GM18499 (cell line): Measurements from ENCODE around the gene FAM156A.
"Not testable (repeated sequence)": the region's sequence is repeated elsewhere in the genome, so short reads cannot be mapped to it uniquely, and the experiment has no call there.

ENCODE experiments used
- ATAC-seq: cut with Tn5 transposase; IDR thresholded peaks from one replicate; pipeline ENCODE4 v1.9.1; 2021; ENCODE audit warnings: moderate number of reproducible peaks; ENCODE audit not compliant: insufficient read depth, unreplicated experiment

Gene FAM156A

DNA sequence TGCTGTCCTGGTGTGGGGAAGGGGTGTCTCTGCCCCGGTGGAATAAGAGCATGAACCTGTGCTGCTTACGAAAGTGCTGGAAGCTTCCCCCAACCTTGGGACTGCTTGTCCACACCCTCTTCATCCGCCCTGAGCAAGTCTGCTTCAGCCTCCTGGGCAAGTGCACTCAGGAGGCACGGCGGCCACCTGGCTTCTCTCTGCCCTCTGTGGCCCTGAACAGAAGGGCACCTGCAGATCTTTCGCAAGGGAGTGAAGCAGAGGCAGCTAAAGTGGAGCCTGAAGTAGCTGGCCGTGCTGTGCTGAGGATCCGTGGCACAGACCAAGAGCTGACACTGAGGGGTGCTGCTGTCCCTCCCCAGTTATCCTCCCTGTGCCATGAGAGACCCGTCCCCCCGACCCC lies 9.6 kb upstream of the FAM156A start:
- not testable (repeated sequence) for ATAC-seq

DNA sequence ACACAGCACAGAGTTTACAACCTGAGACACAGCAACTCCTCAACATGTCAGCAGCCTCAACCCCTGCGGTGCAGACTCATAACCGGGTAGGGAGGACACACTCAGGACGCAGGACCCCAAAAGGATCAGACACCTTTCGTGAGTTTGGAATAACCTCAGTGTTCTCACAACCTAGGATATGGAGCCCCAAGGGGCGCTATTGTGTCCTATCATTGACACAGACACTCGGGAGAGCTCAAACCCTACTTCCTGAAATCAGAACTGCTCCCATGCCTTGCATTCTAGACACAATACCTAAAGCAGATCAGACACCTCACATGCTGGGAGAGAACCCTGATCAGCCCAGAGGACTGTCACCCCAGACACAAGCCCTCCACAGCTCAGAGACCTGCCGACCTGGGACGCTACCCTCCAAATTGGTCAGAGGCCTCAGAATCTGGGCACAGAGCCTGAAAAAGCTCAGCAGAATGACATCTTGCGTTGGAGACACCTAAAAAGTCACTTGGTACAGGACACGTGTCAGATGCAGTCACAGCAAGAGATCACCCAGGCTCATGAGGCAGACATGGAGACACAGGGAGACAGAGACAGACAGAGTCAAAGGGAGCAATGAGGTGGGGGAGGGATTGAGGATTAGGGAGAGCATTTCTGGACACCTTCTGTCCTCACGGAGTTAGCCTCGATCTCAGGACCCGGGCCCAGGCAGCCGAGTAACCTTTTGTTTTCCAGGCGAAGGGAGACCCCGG lies 8.8 kb upstream of the FAM156A start:
- ATAC-seq, result not testable (repeated sequence)

DNA sequence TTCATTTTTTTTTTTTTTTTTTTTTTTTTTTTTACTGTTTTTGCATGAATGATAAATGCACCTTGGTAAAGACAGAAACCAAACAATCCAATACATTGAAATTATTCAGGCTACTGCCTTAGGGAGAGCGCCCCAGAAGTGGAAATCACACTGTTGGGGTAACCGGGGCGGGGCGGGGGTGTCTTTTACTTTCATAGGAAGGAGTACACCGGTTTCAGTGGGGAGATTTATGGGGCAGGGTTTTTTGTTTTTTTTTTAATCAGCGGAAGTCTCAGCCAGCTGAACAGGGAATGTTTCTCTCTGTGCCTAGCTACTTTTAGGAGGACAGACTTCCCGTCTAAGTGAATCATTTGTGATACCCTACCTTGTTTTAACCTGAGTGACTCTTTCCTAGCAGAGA lies 643 bp upstream of the FAM156A start:
- peak; percentile 10 for ATAC-seq

DNA sequence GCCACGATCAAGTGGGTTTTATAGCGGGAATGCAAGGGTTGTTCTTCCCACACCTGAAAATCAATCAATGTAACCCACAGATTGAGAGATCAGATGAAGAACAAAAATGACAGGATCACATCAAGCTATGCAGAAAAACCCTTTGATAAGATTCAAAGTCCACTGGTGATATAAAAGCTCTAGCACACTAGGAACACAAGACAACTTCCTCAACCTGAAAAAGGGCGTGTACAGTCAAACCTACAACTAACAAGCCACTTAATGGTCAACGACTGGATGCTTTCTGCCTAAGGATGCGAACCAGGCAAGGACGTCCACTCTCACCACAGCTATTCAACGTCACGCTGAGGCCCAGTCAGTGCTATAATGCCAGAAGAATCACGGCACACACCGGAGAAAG lies 8.4 kb downstream of the FAM156A start:
- ATAC-seq, result not testable (repeated sequence)

DNA sequence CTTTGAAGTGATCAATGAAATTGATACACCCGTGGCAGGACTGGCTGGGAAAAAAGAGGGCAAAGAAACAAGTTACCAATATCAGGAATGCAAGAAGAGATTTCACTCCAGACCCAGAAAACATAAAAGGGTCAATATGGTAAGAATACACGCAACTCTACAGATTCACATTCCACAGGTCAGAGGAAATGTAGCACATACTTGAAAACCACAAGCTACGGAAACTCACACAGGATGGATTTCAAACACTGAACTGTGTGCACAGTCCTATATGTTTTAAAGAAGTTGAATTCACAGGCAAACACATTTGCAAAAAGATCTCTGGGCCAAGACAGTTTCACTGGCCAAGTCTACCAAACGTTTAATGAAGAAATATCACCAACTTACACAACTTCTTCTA lies 9.0 kb downstream of the FAM156A start:
- ATAC-seq, result not testable (repeated sequence)

DNA sequence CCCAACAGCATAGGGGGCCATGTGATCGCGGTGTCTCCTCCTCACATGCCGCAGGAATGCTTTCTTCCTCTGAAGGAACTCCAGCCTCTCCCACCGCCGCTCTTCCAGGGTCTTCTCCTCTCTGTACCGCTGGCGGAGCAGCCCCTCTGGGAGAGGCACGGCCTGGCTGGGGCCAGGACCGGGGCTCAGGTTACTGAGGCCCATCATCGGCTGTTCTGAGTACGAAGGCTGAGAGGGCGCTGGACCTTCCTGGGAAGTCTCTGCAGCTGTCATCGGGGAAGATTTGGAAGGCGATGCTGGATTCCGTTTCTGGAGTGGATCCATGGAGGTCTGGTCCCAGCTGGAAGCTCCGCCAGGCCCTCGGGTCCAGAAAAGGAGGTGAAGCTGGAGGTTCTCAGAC lies 10.1 kb downstream of the FAM156A start:
- ATAC-seq, result not testable (repeated sequence)

DNA sequence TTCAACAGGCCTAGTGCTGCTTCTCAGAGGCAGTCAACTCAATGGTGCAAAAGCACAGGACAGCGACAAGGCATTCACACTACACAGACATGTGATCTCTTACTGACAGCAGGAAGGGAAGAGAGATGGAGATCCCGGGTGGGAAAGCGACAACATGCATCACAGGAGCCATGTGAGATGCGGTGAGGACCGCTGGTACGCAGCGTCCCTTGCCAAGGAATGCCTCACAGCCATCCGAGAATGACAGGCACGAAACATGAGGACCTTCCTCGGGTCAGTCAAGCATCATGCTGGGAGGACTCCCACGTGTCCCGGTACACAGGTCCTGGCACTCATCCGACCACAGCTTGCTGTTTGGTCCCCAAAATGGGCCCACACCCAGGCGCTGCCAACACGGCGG lies 10.8 kb downstream of the FAM156A start:
- not testable (repeated sequence) for ATAC-seq

DNA sequence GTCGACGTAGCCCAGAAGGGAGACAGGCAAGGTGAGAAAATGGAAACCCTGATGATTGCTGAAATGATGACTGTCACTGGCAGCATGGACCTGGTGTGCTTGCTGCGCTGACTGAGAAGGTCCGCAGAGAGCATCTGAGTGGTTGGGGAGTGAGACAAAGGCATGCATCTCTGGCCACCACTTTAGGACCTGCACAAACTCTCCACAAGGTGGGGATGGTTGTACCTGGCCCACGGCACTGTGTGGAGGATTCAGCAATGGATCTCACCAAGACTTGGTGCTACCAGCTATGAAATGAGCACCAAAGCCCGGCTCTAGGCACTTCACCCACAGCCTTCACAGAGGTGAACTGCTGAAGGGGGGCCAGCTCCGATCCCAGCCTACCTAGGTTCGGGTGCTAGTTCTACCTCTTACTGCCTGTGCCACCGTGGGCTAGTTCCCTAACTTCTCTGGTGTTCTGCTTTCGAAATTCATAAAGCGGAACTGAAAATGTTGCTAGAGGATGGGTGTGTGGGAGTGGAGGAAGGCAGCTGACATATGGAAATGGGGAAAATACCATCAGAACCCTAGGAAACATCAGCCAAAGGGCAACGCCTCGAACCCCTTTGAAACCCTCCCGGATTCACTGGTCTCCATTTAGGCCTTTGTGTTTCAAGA lies 12.4 kb downstream of the FAM156A start:
- ATAC-seq, result not testable (repeated sequence)

DNA sequence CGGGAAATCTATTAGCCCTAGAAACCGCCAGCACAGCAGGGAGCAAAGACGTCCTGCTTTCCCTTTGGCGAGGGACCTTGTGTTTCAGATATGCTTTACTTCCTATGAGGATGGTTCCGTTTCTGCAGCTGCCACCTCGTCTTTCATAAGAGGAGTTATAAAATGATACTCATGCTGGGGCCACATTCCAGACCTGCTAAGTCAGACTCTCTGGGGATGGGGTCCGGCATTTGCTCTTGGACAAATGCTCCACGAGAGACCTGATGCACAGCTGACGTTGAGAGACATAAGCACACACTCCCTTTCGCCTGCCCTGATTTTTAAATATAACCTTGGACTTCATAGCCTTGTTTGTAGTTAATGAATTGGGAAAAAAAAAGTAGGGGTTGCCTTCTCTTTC lies 16.6 kb downstream of the FAM156A start:
- ATAC-seq, result not testable (repeated sequence)

DNA sequence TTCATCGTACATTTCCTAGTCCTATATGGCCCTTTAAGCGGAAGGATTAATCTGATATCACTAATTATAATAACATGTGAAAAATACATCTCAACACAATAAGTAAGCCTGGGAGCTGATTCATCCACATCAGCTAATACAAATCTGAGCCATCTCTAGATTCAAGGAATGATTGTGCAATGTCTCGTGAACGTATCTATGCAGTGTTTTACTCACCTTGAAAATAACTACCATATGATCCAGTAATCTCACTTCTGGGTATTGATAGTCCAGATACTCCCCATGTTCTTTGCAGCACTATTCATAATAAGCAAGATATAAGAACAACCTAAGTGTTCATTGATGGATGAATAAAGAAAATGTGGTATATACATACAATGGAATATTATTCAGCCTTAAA lies 17.6 kb downstream of the FAM156A start:
- ATAC-seq, result not testable (repeated sequence)

DNA sequence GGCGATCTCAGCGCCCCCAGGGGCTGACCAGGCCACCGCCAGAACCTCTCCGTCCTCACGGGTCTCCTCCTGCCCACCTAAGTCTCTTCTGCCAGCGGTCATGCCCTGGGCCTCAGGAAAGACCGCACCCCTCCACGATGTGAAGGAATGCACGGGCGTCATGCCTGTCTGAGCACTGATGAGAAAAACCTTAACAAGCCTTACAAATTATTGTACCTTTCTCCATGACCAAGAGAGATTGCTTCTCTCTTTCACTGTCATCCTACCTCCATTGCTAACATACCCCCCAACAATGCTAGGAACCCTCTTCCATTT lies 22.9 kb downstream of the FAM156A start:
- not testable (repeated sequence) for ATAC-seq

DNA sequence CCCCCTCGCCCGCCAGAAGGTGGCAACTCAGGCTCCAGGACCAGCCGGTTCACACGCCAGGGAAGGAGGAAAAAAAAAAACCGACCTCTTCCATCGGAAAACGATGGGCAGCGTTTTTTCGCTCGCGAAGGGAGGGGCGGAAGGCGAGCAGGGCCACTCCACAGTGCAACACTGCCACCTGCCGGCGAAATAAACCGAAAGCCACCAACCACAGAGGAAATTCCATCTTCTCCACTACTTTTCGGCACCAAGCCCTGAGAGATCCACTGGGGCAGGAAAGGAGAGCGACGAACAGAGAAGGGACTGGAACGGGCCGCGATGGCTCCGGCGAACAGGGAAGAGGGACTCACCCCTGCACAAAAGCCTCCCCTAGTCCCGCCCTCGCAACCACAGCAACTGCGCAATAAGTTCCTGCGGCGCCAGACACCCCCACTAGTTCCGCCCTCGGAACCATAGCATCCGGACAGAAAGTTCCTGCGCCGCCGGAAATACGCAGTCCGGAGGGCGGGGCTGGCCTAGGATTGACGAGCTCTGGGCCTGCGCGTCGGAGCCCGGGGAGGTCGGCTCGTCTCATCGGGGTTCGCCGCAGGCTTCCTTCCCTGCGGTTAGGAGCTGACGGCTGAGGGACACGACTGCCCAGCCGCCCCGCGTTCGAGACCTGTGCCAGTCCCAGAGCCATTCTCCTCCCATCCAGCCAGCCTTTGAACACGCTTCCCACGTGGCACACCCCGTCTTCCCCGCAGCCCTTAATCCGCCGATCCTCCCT lies 23.4 kb downstream of the FAM156A start:
- ATAC-seq, result peak; percentile 92

DNA sequence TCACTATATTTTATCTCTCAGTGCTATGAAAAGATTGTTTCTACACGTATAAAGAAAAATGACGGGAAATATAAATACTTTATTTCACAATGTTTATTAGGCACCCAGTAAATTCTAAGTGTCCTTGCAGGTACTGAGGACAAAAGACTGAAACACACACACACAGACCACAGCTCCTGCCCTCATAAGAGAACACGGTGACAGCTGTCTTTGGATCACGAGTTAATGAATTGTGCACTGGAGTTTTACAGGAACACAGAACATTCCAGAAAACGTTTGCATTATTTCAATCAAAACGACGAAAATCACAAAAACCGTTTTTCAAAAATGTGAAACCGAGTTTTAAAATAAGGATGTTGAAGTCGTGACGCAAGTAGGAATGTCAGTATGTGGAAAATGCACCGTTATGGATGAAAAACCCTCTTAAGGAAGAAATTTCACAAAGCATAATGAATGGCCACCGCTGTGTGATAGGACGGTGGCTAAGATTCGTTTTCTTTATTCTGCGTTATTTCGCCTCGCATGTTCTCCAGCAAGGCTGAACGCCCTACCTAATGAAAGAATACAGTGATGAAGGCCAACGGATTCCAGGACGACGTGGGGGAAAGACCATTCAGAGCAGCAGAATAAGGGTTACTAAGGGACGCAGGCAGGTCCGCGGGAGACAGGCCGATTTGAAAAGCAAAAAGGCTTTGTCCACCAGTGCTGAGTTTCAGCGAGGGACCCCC lies 24.2 kb downstream of the FAM156A start:
- no peak for ATAC-seq

DNA sequence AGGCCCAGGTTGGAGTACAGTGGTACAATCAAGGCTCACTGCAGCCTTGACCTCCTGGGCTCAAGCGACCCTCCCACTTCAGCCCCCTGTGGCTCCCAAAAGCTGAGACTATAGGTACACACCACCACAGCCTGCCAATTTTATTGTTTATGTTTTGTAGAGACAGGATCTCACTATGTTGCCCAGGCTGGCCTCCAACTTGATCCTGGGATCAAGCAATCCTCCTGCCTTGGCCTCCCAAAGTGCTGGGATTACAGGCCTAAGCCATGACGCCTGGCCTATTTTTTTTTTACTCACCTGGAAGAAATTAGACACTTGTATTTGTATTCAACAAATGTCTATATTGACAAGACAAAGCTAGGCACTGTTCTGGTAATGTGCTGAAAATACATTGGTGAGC lies 25.1 kb downstream of the FAM156A start:
- ATAC-seq, result no peak

DNA sequence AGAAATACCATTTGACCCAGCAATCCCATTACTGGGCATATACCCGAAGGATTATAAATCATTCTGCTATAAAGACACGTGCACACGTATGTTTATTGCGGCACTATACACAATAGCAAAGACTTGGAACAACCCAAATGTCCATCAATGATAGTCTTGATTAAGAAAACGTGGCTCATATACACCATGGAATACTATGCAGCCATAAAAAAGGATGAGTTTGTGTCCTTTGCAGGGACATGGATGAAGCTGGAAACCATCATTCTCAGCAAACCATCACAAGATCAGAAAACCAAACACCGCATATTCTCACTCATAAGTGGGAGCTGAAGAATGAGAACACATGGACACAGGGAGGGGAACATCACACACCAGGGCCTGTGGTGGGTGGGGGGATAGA lies 28.1 kb downstream of the FAM156A start:
- ATAC-seq, result not testable (repeated sequence)

DNA sequence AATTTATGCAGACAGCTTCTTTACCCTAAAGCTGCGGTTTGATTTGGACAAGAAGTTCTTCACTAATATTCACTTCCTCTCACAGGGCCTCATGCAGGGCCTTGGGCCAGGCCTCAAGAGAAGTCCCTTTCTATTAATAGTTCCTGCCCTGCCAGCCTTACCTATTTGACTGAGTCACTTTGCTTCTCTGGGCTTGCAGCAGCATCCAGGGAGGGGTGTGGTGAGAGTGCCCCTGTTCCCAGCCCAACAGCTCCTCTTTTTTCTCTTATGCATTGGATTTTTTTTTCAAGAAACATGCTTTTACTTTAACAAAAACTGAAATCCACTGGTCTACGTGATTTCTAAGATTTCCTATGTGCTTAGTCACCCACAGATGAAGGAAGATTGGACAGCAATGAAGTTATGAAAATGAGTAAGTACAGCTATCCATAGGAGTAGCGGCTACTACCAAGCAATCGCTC lies 34.5 kb downstream of the FAM156A start:
- peak; percentile 43 for ATAC-seq

DNA sequence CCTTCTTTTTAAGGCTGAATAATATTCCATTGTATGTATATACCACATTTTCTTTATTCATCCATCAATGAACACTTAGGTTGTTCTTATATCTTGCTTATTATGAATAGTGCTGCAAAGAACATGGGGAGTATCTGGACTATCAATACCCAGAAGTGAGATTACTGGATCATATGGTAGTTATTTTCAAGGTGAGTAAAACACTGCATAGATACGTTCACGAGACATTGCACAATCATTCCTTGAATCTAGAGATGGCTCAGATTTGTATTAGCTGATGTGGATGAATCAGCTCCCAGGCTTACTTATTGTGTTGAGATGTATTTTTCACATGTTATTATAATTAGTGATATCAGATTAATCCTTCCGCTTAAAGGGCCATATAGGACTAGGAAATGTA lies 43.6 kb downstream of the FAM156A start:
- not testable (repeated sequence) for ATAC-seq

DNA sequence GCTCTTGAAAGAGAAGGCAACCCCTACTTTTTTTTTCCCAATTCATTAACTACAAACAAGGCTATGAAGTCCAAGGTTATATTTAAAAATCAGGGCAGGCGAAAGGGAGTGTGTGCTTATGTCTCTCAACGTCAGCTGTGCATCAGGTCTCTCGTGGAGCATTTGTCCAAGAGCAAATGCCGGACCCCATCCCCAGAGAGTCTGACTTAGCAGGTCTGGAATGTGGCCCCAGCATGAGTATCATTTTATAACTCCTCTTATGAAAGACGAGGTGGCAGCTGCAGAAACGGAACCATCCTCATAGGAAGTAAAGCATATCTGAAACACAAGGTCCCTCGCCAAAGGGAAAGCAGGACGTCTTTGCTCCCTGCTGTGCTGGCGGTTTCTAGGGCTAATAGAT lies 44.6 kb downstream of the FAM156A start:
- ATAC-seq, result not testable (repeated sequence)

DNA sequence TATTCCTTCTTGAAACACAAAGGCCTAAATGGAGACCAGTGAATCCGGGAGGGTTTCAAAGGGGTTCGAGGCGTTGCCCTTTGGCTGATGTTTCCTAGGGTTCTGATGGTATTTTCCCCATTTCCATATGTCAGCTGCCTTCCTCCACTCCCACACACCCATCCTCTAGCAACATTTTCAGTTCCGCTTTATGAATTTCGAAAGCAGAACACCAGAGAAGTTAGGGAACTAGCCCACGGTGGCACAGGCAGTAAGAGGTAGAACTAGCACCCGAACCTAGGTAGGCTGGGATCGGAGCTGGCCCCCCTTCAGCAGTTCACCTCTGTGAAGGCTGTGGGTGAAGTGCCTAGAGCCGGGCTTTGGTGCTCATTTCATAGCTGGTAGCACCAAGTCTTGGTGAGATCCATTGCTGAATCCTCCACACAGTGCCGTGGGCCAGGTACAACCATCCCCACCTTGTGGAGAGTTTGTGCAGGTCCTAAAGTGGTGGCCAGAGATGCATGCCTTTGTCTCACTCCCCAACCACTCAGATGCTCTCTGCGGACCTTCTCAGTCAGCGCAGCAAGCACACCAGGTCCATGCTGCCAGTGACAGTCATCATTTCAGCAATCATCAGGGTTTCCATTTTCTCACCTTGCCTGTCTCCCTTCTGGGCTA lies 48.9 kb downstream of the FAM156A start:
- not testable (repeated sequence) for ATAC-seq

DNA sequence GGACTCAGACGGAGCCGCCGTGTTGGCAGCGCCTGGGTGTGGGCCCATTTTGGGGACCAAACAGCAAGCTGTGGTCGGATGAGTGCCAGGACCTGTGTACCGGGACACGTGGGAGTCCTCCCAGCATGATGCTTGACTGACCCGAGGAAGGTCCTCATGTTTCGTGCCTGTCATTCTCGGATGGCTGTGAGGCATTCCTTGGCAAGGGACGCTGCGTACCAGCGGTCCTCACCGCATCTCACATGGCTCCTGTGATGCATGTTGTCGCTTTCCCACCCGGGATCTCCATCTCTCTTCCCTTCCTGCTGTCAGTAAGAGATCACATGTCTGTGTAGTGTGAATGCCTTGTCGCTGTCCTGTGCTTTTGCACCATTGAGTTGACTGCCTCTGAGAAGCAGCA lies 50.4 kb downstream of the FAM156A start:
- ATAC-seq, result not testable (repeated sequence)
